ENCODE measurements around the gene P4HB.
A peak's percentile ranks its signal among the peaks of the same experiment; 100 is the strongest.
"Not testable (repeated sequence)": the region's sequence is repeated elsewhere in the genome, so short reads cannot be mapped to it uniquely, and the experiment has no call there.

Gene P4HB

DNA sequence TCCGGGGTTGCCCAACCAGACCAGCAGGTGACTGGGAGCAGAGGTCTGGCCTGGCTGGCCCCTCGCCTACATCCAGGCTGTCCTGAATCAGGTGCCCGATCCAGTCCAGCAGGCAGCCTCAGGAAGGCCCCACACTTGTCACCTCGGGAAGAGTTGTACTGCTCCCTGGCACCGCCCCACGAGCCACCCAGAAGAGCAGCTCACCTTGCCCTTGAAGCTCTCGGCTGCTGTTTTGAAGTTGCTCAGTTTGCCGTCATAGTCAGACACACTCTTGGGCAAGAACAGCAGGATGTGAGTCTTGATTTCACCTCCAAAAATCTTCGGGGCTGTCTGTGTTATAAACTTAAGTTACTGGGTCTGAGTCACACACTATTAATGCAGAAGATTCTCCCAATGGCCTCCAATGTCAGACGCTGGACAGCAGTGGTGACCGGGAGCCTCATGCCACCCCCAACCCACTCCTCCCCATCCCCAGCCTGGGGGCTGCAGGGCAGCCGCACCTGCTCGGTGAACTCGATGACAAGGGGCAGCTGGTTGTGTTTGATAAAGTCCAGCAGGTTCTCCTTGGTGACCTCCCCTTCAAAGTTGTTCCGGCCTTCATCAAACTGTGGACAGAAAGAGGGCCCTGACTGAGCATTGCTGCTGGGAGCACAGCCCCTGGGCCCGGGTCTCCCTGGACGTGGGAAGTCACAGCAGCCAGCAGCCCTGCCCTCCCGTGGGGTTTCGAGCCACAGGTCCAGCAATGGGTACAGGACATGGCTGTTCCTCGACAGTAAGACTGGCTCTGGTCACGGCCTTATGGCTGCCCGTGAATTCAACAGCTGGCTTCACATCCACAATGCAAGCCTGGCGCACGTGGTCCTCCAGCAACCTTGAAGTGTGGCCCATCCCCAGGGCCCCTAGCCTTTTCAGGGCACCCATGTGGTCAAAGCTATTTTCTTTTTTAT, 13.3 kb downstream of the P4HB start:
- DNase-seq (ENCODE audit: low read depth in 3 of 3, low spot score in 1 of 3) = no peak

DNA sequence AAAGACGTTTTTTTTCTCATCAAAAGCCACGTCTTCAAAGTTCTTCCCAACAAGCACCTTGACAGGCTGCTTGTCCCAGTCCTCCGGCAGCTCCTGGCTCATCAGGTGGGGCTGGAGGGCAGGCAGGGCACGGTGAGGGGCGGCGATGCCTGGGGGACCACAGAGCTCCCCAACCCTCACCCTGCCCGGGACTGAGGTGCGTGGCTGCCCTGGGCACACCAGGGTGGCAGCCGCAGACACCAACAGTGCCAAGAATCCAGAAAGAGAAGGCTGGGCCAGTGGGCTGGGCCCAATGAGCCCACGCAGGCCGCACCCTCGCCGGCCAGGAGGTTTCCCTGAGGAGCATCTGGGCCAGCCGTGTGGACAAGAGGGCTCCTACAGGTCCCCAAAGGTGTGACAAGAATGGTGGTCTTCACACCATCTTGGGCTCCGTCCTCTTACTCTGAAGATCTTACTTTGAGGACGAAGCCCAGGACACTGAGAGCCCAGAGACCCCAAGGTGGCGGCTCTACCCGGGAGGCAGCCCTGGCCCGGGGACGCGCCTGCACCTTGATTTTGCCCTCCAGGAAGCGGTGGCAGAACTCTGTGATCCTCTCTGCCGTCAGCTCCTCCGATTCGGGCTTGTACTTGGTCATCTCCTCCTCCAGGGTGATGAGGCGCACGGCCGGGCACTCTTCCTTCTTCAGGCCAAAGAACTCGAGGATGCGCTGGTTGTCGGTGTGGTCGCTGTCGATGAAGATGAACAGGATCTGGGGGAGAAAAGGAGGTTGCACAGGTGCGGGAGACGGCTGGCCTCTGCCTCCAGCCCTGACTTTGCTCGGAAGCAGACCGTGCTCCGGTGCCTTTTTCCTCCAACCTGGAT, 14.2 kb downstream of the P4HB start:
- DNase-seq (ENCODE audit: low read depth in 3 of 3, low spot score in 1 of 3) = no peak

DNA sequence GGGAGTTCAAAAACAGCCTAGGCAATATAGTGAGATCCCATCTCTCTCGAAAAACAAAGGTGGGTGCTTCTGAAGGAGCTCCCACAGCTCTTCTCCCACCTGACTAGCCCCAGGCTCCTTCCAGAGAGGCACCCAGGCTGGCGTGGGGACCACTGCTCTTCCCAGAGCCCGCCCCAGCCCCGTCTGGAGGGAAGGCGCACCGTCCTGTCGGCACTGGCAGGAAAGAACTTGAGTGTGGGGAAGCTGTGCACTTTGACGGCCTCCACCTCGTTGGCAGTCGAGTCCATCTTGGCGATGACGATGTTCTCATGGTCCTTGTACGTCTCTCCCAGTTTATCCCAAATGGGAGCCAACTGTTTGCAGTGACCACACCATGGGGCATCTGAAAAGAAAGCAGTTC, 15.0 kb downstream of the P4HB start:
- no peak for DNase-seq (ENCODE audit: low read depth in 3 of 3, low spot score in 1 of 3)

DNA sequence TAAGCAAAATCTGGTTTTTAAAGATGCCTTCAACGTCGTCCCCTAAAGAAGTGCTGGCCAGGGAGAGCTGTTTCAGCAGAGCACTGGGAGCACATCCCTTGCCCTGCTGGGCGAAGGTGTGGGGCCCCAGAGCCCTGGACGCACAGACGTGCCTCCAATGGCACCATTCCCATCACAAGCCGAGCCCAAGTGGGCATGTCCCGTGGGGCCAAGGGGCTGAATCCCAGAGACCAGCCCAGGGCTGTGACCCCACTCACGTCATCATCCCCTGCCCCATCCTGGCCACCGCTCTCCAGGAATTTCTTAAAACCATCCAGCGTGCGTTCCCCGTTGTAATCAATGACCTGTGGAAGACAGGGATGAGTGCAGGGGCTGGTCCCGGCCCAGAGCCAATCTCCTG, 15.4 kb downstream of the P4HB start:
- DNase-seq (ENCODE audit: low read depth in 3 of 3, low spot score in 1 of 3) = no peak

DNA sequence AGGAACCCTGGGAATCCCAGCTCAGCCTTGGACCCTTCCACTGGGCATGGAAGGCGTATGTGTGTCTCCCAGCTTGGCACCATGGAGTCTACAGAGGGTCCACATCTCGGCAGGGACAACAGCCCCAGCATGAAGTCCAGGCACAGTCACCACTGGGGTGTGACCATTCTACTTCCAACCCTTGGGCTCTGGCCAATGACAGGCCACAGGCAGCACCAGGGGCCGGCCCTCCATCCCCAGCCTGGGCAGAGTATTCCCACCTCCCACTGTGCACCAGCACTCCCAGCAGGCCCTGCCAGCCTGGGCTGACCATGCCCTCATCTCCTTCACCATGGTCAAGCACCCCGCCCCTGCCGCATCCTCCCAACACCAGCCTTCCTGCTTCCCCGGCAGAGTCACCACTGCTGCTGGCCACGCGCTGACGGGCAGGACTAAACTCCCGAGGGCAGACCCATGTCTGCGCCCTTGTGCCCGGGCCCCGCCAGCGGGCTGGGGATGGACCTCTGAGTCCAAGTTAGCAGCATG, 15.9 kb downstream of the P4HB start:
- DNase-seq (ENCODE audit: low read depth in 3 of 3, low spot score in 1 of 3) = no peak

DNA sequence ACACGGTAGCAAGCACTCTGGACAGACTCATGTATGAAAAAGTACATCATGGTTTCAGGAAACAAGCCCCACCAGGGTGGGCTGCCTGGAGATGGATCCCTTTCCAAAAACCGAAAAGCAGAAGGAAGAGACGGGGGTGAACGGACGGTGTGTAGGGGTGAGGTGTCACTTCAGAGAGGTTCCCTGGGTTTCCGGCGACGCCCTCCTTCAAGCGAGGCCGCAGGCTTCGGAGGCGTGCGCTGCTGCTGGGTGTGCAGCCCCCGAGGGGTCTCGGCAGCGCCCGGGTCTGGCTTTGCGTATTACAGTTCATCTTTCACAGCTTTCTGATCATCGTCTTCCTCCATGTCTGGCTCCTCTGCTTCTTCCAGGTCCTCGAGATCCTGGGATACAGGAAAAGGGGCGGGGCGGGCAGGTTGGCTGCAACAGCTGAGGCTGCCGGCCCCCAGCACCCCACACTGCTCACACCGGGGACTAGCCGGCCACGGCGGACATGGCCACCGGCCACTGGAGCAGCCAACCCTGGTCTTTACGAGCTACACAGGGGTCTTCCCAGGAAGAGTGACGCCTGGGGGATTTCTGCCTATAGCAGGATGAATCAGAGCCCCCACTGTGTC, 16.5 kb downstream of the P4HB start:
- no peak for DNase-seq (ENCODE audit: low read depth in 3 of 3, low spot score in 1 of 3)

DNA sequence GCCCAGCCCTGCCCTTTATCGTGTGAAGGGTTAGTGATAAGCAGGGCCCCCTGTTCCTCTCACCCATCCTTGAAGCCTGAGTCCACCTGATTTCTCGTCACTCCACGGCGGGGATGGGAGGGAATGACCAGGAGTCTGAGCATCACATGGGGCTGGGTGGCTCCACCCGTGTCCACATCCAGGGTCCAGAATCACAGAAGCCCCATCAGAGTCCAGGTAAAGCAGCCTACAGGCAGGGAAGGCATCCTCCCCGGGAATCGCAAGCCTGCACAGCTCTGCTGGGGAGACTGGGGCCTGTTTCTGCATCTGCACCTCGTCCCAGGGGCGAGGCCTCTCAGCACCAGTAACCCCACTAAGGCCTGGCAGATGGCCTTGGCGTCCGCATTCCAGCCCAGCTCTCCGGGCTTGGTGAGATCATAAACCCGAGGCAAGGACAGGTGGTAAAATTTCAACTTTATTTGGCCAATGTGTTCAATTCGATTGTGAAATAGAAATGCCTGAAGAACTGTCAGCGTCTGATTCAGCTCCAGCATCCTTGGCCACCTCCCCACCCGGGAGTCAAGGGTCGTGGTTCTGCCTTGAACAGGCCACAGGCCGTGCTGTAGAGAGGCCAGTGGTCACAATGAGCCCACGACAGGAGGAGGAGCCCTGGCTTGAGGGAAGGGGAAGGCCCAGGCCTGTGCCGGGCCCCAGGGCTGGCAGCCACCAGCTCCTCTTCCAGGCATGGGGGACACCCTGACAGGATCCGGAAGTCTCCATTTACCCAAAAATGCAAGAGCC, 17.4 kb downstream of the P4HB start:
- DNase-seq (ENCODE audit: low read depth in 3 of 3, low spot score in 1 of 3) = no peak

DNA sequence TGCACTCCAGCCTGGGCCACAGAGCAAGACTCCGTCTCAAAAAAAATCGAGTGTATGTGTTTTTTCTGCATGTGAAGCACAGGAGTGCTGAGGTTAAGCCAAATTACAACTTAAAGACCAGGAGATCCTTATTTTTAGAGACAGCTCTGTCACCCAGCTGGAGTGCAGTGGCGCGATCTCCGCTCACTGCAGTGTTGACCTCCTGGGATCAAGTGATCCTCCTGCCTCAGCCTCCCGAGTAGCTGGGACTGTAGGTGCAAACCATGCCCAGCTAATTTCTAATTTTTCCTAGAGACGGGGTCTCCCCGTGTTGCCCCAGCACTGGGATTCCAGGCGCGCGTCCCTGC, 18.0 kb downstream of the P4HB start:
- no peak for DNase-seq (ENCODE audit: low read depth in 3 of 3, low spot score in 1 of 3)

DNA sequence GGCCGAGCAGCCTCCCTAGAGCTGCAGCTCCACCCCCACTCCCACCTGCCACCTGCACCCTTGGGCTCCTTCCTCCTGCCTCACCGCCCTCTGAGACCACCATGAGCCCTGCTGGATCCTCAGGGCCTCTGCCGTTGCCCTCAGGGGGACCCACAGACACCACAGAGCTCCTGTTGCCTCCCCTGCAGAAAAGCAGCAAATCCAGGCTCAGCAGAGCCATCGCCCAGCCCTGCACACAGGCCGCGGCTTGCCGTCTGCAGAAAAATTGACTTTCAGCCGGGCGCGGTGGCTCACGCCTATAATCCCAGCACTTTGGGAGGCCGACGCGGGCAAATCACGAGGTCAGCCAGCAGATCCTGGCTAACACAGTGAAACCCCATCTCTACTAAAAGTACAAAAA, 18.5 kb downstream of the P4HB start:
- DNase-seq (ENCODE audit: low read depth in 3 of 3, low spot score in 1 of 3) = no peak

DNA sequence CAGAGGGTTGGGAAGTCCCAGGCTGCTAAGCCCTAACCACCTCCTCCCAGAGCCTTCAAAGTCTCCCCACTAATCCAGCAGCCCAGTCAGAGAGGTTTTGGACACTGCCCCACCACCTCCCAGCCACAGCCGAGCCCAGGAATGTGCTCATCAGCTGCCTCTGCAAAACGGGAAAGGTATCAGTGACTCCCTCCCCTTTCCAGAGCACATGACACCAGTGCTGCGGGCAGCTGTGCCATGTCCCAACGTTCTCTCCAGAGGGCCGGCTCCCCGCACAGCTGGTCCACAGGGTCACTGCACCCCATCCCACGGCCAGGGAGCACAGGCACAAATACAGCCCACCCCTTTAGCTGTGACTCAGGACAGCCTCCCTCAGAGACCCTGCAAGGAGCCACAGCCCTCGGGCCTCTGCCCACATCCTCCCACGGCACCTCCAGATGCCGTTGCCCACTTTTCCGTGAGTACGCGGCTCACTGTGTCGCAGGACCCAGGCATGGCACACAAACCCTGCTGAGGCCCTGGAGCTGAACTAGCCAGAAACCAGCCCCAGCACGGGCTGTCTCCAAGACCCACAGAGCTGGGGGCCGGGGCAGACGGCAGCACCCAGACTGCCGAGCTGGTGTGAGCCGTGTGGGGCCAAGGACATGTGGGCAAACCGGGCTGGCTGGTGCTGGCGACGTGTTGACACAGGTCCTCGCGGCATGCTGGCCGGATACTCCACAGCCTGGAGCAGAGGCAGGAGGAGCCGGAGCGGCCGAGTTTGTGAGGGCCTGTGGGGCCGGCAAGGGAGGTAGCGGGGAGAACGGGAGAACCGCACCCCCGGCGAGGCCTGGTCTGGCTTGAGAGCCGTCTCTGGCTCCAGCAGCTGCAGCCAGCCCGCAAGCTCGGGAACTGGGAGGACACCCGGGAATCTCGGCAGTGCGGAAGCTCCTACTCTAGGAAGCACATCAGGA, 19.2 kb downstream of the P4HB start:
- DNase-seq (ENCODE audit: low read depth in 3 of 3, low spot score in 1 of 3) = no peak

DNA sequence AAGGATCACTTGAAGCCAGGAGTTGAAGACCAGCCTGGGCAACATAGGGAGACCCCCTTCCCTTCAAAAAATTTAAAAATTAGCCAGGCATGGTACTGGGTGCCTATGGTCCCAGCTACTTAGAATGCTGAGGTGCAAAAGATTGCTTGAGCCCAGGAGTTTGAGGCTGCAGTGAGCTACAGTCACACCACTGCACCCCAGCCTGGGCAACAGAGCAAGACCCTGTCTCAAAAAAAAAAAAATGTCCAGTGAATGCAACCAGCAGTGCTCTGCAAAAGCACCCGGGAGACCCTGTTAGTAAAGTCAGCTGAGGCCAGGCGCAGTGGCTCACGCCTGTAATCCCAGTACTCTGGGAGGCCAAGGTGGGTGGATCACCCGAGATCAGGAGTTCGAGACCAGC, 20.3 kb downstream of the P4HB start:
- DNase-seq (ENCODE audit: low read depth in 3 of 3, low spot score in 1 of 3) = not testable (repeated sequence)

DNA sequence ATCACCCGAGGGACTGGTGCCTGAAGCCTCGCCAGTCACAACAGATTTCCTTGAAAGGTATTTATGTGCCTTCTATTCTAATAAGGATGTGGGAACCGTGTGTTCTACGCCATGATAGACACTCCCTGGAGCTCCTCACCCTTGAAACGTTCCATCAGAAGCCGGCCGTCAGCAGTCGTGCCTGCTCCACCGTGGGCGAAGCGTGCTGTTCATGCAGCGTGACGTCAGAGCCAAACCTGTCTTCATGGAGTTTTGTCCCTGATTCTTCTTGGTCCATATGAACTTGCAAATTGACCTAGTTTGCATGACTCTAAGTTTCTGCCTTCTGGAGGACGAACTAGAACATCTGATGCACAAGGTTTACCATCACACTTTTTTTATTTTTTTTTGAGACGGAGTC, 21.0 kb downstream of the P4HB start:
- DNase-seq (ENCODE audit: low read depth in 3 of 3, low spot score in 1 of 3) = no peak

DNA sequence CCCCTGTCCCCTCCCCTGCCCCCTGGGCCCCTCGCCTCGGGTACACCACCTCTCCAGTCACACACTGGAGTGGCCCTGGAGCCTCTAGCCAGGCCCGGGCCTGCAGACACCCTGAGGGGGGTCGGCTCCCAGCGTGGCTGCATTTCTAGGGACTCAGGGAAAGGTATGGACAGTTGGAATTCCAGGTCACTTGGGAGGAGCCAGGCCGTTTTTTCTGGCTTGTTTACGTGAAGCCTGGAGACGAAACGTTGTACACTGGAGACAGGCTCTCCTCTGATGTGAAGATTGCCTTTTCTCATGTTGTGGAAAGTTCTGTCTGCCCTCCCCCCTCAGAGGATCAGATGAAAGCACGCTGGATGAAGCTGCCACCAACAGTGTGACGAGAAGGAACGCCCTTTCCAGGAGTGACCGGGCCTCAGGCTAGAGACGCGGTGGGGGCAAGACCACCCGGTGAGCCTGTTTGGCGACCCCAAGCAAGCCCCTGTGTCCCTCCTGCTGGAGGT, 21.5 kb downstream of the P4HB start:
- DNase-seq (ENCODE audit: low read depth in 3 of 3, low spot score in 1 of 3) = no peak

DNA sequence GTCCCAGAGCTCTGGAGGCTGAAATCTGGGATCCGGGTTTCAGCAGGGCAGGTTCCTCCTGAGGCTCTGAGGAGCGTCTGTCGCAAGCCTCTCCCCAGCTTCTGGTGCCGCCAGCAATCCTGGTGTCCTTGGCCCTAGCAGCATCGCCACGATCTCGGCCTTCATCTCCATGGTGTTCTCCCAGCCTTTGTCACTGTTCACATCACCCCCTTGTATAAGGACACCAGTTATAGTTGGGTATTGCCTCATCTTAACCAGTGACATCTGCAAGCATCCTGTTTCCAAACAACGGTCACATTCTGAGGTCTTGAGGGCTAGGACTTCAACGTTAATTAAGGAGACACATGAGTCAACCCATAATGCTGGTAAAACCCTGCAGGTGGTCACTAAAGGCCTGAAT, 22.7 kb downstream of the P4HB start:
- no peak for DNase-seq (ENCODE audit: low read depth in 3 of 3, low spot score in 1 of 3)

DNA sequence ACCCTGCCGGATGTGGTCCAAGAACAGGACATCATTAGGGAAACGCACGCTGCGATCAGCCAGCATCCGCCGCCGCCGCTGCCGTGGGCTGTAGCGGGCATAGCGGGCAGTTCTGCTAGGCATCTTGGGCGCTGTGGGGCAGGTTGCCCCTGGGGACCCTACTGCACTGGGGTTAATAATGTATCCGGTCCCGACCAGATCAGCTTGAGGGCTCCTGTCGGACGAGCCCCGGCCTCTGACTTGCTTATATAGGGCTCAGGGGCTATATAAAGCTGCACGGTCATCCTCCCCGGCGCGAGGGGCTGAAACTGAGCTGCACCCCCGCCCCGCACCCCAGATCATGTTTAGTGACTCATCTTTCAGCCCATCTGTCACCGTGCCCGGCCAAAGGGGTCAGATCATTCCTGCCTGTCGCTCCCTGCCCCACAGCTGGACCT, 25.5 kb downstream of the P4HB start, which contains the start of gene PPP1R27:
TSS of gene PPP1R27 (minus strand) at position 220 of the 437 bp plus-strand sequence. CDS start at position 123, 97 bp downstream.
- DNase-seq (ENCODE audit: low read depth in 3 of 3, low spot score in 1 of 3) = no peak

DNA sequence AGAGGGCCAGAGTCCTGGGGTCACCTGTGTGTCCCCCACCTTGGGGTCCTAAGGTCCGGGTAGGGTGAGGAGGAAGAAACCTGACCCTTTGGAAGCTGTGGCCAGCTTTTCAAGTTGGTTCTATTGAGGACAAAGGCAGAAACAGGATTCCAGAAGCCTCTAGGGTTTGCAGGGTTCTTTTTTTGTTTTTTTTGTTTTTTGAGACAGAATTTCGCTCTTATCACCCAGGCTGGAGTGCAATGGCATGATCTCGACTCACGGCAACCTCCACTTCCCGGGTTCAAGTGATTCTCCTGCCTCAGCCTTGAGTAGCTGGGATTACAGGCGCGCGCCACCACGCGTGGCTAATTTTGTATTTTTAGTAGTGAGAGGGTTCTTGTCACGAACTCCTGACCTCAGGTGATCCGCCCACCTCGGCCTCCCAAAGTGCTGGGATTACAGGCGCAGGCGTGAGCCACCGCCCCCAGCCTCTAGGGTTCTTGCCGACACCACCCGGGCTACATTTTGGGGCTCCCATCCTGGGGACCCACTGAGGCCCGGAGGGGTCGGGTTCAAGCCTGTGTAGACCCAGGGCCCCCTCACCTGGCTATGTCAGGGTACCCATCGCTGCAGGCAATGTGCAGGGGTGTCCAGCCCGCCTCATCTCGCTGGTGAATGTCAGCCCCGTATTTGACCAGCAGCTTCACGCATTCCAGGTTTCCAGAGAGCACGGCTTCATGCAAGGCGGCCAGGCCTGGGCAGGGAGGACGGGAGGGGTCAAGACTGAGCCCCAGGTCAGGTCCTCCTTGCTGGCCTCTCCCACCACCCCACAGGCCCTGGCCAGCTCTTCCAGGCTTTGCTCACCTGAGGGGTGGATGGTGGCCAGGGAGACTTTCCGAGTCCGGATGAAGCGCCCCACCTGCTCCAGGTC, 26.2 kb downstream of the P4HB start:
- DNase-seq (ENCODE audit: low read depth in 3 of 3, low spot score in 1 of 3) = no peak

DNA sequence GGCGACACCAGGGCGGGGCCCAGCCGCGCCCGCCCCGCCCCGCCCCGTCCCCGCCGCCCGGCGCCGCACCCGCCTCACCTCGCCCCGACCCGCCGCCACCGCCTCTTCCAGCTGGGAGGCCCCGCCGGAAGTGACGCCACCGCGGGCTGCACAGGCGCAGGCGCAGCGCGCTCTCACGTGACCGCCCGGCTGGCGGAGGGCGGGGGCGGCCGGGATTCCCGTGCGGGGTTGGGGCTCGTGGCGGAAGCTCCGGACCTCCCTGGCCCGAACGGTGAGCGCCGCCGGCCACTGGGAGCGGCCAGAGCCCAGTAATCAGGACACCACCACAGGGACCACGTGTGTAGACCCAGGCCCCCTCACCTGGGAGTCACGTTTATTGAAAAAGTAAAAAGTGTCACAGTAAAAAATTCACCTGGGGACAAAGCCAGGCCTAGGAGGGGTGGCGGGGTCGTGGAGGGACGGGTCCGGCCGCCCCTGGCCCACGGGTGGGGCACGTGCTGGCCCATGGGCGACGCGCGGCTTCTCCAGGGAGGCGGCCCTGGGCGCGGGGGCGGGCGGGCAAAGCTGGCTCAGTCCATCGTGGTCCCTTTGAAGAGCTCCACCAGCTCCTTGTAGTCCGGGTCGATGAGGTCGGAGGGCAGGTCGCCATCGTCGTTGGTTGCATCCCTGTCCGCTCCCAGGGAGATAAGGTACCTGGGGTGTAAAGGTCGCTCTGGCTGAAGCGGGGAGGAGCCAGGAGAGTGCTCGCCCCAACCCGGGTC, 27.0 kb downstream of the P4HB start, which contains the start of gene MCRIP1:
TSS of gene MCRIP1 (minus strand) at position 132 of the 761 bp plus-strand sequence. CDS start 8,785 bp downstream, outside the sequence.
- DNase-seq (ENCODE audit: low read depth in 3 of 3, low spot score in 1 of 3) = peak; percentile 79 to 93 (median 85)

Data from stimulated activated CD4-positive, alpha-beta T cell treated with anti-CD3 and anti-CD28 coated beads, TNF-alpha, amount 100 ng/mL, for 1 hour (primary cell).